ENCODE measurements around the gene ZNF414.

Gene ZNF414

DNA sequence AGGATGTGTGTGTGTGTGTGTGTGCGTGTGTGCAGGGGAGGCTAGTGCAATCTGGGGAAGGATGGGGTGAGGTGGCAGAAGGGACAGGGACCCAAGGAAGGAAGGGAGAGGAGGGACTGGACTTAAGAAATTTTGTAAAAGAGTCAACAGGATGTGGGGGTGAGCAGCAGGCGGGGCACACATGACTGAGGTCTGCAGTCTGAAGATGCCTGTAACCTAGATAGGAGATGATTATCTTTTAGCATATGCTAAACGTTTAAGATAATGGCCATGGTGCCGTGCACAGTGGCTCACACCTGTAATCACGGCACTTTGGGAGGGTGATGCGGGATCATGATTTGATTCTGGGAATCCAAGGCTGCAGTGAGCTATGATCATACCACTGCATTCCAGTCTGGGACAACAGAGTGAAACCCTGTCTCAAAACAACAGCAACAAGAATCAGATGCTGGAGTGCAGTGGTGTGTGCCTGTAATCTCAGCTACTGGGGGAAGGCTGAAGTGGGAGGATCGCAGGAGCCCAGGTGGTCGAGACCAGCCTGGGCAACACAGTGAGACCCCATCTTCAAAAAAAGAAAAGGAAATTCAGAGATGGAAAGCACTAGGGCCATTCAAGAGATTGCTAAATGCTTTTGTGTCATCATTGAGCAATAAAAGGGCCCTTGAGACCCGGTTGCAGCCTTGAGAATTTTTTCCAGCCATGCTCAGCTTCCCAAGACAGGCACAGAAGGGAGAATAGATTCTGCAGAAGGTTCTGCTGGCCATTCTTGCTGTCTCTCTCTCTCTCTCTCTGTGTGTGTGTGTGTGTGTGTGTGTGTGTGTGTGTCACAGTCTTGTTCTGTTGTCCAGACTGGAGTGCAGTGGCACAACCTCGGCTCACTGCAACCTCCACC lies 3.8 kb upstream of the ZNF414 start:
- TF ChIP-seq, protein P1, sequence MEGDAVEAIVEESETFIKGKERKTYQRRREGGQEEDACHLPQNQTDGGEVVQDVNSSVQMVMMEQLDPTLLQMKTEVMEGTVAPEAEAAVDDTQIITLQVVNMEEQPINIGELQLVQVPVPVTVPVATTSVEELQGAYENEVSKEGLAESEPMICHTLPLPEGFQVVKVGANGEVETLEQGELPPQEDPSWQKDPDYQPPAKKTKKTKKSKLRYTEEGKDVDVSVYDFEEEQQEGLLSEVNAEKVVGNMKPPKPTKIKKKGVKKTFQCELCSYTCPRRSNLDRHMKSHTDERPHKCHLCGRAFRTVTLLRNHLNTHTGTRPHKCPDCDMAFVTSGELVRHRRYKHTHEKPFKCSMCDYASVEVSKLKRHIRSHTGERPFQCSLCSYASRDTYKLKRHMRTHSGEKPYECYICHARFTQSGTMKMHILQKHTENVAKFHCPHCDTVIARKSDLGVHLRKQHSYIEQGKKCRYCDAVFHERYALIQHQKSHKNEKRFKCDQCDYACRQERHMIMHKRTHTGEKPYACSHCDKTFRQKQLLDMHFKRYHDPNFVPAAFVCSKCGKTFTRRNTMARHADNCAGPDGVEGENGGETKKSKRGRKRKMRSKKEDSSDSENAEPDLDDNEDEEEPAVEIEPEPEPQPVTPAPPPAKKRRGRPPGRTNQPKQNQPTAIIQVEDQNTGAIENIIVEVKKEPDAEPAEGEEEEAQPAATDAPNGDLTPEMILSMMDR (IDR thresholded peaks at IDR 0.05; ENCODE audit: borderline replicate concordance, insufficient read depth, low read depth, low read length), result no peak
- H3K4me3 ChIP-seq (ENCODE audit: low read depth, low read length), result no peak overlapping the region

DNA sequence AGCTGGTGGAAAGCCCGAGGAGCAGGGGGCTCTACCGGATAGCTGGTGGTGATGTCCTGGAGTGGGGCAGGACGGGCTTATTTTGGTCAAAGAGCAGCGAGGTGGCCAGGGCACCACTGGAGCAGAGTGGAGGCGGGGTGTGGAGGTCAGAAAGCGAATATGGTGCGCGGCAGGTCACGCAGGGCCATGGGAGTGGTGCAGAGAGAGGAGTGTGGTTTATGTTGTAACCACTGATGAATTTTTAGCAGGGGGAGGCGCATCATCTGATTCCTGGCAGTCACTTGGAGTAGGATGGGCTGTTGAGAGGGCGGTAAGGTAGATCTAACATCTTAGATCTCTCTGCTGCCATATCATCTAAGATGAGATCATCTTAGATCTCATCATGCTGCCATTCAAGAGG lies 1.4 kb upstream of the ZNF414 start:
- TF ChIP-seq, protein P1 (IDR thresholded peaks at IDR 0.05; ENCODE audit: borderline replicate concordance, insufficient read depth, low read depth, low read length), result no peak
- H3K4me3 ChIP-seq (ENCODE audit: low read depth, low read length), result no peak overlapping the region

DNA sequence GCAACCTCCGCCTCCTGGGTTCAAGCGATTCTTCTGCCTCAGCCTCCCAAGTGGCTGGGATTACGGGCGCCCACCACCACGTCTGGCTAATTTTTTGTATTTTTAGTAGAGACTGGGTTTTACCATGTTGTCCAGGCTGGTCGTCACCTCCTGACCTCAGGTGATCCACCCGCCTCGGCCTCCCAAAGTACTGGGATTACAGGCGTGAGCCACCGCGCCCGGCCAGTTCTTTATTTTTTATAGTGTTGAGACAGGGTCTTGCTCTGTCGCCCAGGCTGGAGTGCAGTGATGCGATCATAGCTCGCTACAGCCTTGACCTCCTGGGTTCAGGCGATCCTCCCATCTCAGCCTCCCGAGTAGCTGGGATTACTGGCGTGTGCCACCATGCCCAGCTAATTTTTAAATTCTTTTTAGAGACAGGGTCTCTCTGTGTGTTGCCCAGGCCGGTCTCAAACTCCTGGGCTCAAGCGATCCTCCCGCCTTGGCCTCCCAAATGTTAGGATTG lies 590 bp upstream of the ZNF414 start:
- peak overlapping the region; percentile 95 for H3K4me3 ChIP-seq (ENCODE audit: low read depth, low read length)

DNA sequence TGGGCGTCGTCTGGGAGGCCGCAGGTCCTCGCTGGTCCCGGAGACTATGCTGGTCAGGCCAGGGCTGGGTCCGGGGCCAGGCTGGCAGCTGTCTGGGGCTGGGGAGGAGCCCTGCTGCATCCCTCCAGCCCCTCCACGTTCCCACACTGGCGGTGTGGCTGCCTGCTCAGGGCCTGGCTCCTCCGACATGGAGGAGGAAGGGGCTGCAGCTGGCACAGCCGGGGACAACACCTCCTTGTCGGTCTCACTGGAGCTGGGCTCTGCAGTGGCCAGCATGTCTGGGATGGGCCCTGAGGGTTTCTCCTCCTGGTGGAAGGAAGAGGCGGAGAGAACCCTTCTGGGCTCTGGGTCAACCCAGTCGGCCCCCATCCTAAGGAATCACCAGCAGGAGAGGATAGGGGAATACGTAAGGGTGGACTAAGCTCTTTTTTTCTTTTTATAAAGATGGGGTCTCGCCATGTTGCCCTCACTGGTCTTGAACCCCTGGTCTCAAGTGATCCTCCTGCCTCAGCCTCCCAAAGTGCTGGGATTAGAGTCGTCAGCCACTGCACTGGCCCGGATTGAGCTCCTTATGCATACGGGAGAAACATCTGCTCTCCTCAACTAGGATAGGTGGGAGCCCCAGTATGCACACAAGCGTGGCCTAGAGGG lies 806 bp downstream of the ZNF414 start:
- peak overlapping the region; percentile 95 for H3K4me3 ChIP-seq (ENCODE audit: low read depth, low read length)
- TF ChIP-seq, protein P1 (IDR thresholded peaks at IDR 0.05; ENCODE audit: borderline replicate concordance, insufficient read depth, low read depth, low read length), result no peak

DNA sequence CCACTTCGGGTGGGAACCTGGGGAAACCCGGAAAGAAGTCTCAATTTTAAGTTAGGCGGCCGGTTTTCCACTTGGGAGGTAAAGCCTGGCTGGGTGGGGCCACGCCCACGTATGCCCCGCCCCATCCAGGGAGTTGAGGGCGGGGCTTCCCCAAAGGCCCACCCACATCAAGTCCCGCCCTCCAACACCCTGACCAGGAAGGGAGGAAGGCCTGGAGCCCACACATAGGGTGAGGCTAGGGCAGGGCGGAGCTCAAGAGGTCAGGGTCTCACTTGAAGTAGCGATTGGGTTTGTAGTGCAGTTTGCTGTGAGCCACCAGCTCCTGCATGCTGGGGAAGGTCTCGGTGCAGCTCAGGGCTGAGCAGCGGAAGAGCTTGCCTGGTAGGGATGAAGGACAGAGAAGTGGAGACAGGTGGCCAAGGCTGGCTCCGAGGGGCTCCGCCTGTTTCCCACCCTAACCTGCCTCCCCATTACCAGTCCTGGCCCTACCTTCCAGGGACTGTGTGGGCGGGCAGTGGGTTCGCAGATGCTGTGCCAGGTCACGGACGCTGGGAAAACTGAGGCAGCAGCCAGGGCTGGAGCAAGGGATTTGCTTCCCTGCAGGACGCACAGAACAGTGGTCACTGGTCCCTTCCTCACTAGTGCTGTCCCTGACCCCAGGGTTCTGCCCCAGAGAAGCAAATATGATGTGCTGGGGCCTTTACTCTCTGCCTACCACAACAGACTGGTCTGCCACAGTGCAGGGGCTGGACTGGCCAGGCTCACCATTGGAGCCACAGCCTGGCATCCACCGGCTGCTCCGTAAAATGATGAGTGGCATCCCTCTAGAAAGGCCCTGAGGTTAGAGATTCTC lies 1.6 kb downstream of the ZNF414 start:
- TF ChIP-seq, protein P1 (IDR thresholded peaks at IDR 0.05; ENCODE audit: borderline replicate concordance, insufficient read depth, low read depth, low read length), result no peak
- H3K4me3 ChIP-seq (ENCODE audit: low read depth, low read length), result no peak overlapping the region

DNA sequence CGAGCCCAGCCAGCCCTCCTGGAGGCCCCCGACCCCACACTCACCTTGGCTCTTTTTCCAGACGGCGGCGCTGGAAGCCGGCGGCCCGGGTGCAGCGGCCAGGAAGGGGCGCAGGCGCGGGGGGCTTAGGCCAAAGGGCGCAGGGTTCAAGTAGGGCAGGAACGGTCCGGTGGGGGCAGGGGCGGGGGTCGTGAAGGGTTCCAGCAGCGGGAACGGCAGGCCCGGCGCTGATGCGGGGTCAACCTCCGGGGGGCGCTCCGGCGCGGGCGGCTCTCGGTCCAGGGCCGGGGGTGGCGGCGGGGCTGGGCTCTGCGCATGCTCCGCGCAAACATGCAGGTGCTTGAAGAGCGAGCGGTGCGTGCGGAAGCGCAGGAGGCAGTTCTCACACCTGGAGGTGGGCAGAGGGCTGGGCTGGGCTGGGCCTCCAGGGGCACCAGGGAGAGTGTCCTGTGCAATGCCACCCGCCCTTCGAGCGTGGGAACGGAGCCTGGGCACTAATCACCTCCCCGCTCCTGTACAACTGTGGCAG lies 2.3 kb downstream of the ZNF414 start:
- no peak overlapping the region for H3K4me3 ChIP-seq (ENCODE audit: low read depth, low read length)
- TF ChIP-seq, protein P1 (IDR thresholded peaks at IDR 0.05; ENCODE audit: borderline replicate concordance, insufficient read depth, low read depth, low read length), result peak; percentile 12; the same call in 1 of the 2 replicates
